ENCODE results near the gene GPC6. TPM values are rescaled to one million over a fixed set of nuclear protein-coding genes. Genes with fewer than 3 reads are reported as not detected.

The GPC6 gene
- total RNA-seq, 2 experiments from 2014 or later = not detected

GRCh38 chr13:94419304-94419924, 1192.8 kb downstream of the GPC6 start:
- Histone ChIP-seq H2AFZ (ENCODE audit: low read length) (no peak overlapping the region), H3K79me2 (ENCODE audit: insufficient read depth, low read depth, low read length) (no peaks in the 10 kb centered on the region), H3K4me3 (ENCODE audit: low read depth, low read length, poor library complexity, severe bottlenecking) (no peak overlapping the region), H3K4me1 (ENCODE audit: insufficient read depth, low read length, poor library complexity, severe bottlenecking) (no peaks in the 10 kb centered on the region), H3K9me3 (ENCODE audit: low read length) (no peaks in the 10 kb centered on the region), H4K20me1 (ENCODE audit: insufficient read depth, low read length) (no peaks in the 10 kb centered on the region), H3K4me2 (ENCODE audit: low read length) (no peak overlapping the region), H3K9me2 (ENCODE audit: insufficient read depth, low read length) (no peaks in the 10 kb centered on the region), H3K27ac (ENCODE audit: low read depth, low read length, poor library complexity, severe bottlenecking) (no peak overlapping the region), H3K36me3 (ENCODE audit: insufficient read depth, low read length) (no peaks in the 10 kb centered on the region)
- TF ChIP-seq CTCF (conservative IDR thresholded peaks at IDR 0.05; ENCODE audit: low read length) (no peak), EZH2phosphoT487 (IDR thresholded peaks at IDR 0.05; ENCODE audit: borderline replicate concordance, low read depth, low read length) (no peak)
- BruUV-seq (replicated peaks) = no TSS peak
- DNase-seq (ENCODE audit: low spot score) = no peak
- ChIA-PET CTCF (ENCODE audit: unreplicated experiment) (no interaction called here), POLR2A (interaction anchor here (0.7 kb wide), 1 partner anchor 735 kb away, joined by 4 read pairs; no protein-coding TSS in a partner anchor)
- intact Hi-C loops (cut with micrococcal nuclease; ENCODE audit: unreplicated experiment) = no loop called here

- DNase-seq (ENCODE audit: low spot score) = no peak
- ChIA-PET POLR2A (interaction anchor here (0.7 kb wide), 1 partner anchor 734 kb away, joined by 4 read pairs; no protein-coding TSS in a partner anchor), CTCF (ENCODE audit: unreplicated experiment) (no interaction called here)
- H3K9me2 ChIP-seq (ENCODE audit: insufficient read depth, low read length) = no peaks in the 10 kb centered on the region
- no peaks in the 10 kb centered on the region for H3K36me3 ChIP-seq (ENCODE audit: insufficient read depth, low read length)
- no peaks in the 10 kb centered on the region for H3K4me1 ChIP-seq (ENCODE audit: insufficient read depth, low read length, poor library complexity, severe bottlenecking)
- H3K4me3 ChIP-seq (ENCODE audit: low read depth, low read length, poor library complexity, severe bottlenecking) = no peak overlapping the region
- H2AFZ ChIP-seq (ENCODE audit: low read length) = no peak overlapping the region
- no peaks in the 10 kb centered on the region for H3K9me3 ChIP-seq (ENCODE audit: low read length)
- BruUV-seq (replicated peaks) = no TSS peak
- H4K20me1 ChIP-seq (ENCODE audit: insufficient read depth, low read length) = no peaks in the 10 kb centered on the region
- no peak overlapping the region for H3K4me2 ChIP-seq (ENCODE audit: low read length)
- H3K79me2 ChIP-seq (ENCODE audit: insufficient read depth, low read depth, low read length) = no peaks in the 10 kb centered on the region
- TF ChIP-seq CTCF (conservative IDR thresholded peaks at IDR 0.05; ENCODE audit: low read length) = no peak
- no peak for TF ChIP-seq EZH2phosphoT487 (IDR thresholded peaks at IDR 0.05; ENCODE audit: borderline replicate concordance, low read depth, low read length)
- no peak overlapping the region for H3K27ac ChIP-seq (ENCODE audit: low read depth, low read length, poor library complexity, severe bottlenecking)
- intact Hi-C loops (cut with micrococcal nuclease; ENCODE audit: unreplicated experiment) = no loop called here
These were observed 1193.3 kb downstream of the GPC6 start for GRCh38 chr13:94419925-94420305.

- Histone ChIP-seq H3K79me2 (ENCODE audit: insufficient read depth, low read depth, low read length) (no peaks in the 10 kb centered on the region), H3K4me1 (ENCODE audit: insufficient read depth, low read length, poor library complexity, severe bottlenecking) (no peaks in the 10 kb centered on the region), H3K27ac (ENCODE audit: low read depth, low read length, poor library complexity, severe bottlenecking) (no peak overlapping the region), H3K9me2 (ENCODE audit: insufficient read depth, low read length) (no peaks in the 10 kb centered on the region), H3K36me3 (ENCODE audit: insufficient read depth, low read length) (no peaks in the 10 kb centered on the region), H3K4me3 (ENCODE audit: low read depth, low read length, poor library complexity, severe bottlenecking) (no peak overlapping the region), H3K4me2 (ENCODE audit: low read length) (no peak overlapping the region), H2AFZ (ENCODE audit: low read length) (no peak overlapping the region), H3K9me3 (ENCODE audit: low read length) (no peaks in the 10 kb centered on the region), H4K20me1 (ENCODE audit: insufficient read depth, low read length) (no peaks in the 10 kb centered on the region)
- intact Hi-C loops (cut with micrococcal nuclease; ENCODE audit: unreplicated experiment) = no loop called here
- BruUV-seq (replicated peaks) = no TSS peak
- no peak for DNase-seq (ENCODE audit: low spot score)
- POLR2A ChIA-PET = interaction anchor here (0.6 kb wide), 1 partner anchor 781 kb away, joined by 3 read pairs; no protein-coding TSS in a partner anchor
- CTCF ChIA-PET (ENCODE audit: unreplicated experiment) = no interaction called here
- no peak for TF ChIP-seq EZH2phosphoT487 (IDR thresholded peaks at IDR 0.05; ENCODE audit: borderline replicate concordance, low read depth, low read length)
- TF ChIP-seq CTCF (conservative IDR thresholded peaks at IDR 0.05; ENCODE audit: low read length) = no peak
These were observed 1200.8 kb downstream of the GPC6 start for GRCh38 chr13:94427313-94427953.

All from OCI-LY7 (cell line).